Measurements from ENCODE around the gene MTIF3.

DNA sequence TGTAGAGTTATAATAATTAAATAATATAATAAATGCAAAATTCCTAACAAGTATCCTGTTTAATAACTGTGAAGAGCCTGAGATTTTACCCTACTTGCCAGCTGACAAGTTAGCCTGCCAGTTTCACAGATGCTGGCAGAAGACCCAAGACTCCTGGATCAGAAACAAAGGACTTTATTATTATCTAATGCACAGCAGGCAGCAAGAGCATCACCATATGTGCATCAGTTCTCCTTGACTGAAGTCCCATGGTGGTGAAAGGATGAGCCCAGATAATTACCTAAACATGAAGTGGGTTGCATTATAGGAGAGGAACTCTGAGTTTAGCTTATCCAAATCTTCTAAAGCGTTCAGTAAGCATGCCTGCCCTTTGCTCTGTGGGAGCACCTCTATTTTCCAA is 39.1 kb upstream of the MTIF3 start:
- TF ChIP-seq POLR2AphosphoS5 (IDR thresholded peaks at IDR 0.05) (no peak), POLR2A (IDR thresholded peaks at IDR 0.05) (no peak)
- TF ChIP-seq, protein P1, sequence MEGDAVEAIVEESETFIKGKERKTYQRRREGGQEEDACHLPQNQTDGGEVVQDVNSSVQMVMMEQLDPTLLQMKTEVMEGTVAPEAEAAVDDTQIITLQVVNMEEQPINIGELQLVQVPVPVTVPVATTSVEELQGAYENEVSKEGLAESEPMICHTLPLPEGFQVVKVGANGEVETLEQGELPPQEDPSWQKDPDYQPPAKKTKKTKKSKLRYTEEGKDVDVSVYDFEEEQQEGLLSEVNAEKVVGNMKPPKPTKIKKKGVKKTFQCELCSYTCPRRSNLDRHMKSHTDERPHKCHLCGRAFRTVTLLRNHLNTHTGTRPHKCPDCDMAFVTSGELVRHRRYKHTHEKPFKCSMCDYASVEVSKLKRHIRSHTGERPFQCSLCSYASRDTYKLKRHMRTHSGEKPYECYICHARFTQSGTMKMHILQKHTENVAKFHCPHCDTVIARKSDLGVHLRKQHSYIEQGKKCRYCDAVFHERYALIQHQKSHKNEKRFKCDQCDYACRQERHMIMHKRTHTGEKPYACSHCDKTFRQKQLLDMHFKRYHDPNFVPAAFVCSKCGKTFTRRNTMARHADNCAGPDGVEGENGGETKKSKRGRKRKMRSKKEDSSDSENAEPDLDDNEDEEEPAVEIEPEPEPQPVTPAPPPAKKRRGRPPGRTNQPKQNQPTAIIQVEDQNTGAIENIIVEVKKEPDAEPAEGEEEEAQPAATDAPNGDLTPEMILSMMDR (IDR thresholded peaks at IDR 0.05) = no peak
